H1 (cell line): Measurements from ENCODE around the gene HLTF.

Experiments used
- EP300 ChIP-seq, 2 experiments: IDR thresholded peaks; 1 replicate in 1 of 2; 2 replicates in 1 of 2; pipeline ENCODE4 v1.6.1; 2011 to 2012; ENCODE audit warnings: low read depth in 2 of 2, low read length in 2 of 2, mild to moderate bottlenecking in 2 of 2, borderline replicate concordance in 1 of 2, inconsistent platforms in 1 of 2, moderate library complexity in 1 of 2
- MAFK ChIP-seq: IDR thresholded peaks from 2 replicates; pipeline ENCODE4 v1.6.1; 2012; ENCODE audit warnings: low read depth, mild to moderate bottlenecking, improper control_type of control experiment, low read length
- TAF1 ChIP-seq: IDR thresholded peaks from 2 replicates; pipeline ENCODE4 v1.6.1; 2011; ENCODE audit warnings: mild to moderate bottlenecking, low read depth, low read length

GRCh38 chr3:149055575-149055974, 30.8 kb downstream of the HLTF start:
- no peak for TF ChIP-seq TAF1
- TF ChIP-seq EP300 (IDR thresholded peaks at IDR 0.05; ENCODE audit: borderline replicate concordance in 1 of 2, low read depth in 2 of 2, low read length in 2 of 2) = no peak
- no peak for TF ChIP-seq MAFK
